PC-9 (cell line): ENCODE results near the gene ATP10B. TPM values are rescaled to one million over a fixed set of nuclear protein-coding genes. Genes with fewer than 3 reads are reported as not detected.
A peak's percentile ranks its signal among the peaks of the same experiment; 100 is the strongest.

Source experiments
- BruUV-seq: library from RNA; stranded (reverse); fragments of 400-500 nt; replicated peaks from 2 replicates; lab custom pipeline; 2021; lab: Mats Ljungman, UMichigan
- CTCF ChIA-PET: fragments of 300-600 bp; sonication (Branson Sonifier 250); formaldehyde crosslinking; loops from one replicate; lab custom pipeline; 2022; ENCODE audit warnings: antibody characterized with exemption; lab: Charles Lee
- POLR2A ChIA-PET: fragments of 300-600 bp; sonication (Branson Sonifier 250); formaldehyde crosslinking; loops from one replicate; lab custom pipeline; 2022; ENCODE audit warnings: antibody characterized with exemption; ENCODE audit not compliant: unreplicated experiment; lab: Charles Lee
- DNase-seq, 2 experiments: peaks; one replicate each; pipeline versions ENCODE4 v3.0.0 to v3.0.0-alpha.2; 2015 to 2022; ENCODE audit warnings: mixed read lengths in 1 of 2
- H2AFZ ChIP-seq: fragments of 200-600 bp; sonication (generic); 2 replicates; pipeline ENCODE4 v1.8.1; 2017; ENCODE audit warnings: antibody characterized with exemption
- H3F3A ChIP-seq: fragments of 200-600 bp; sonication (generic); 2 replicates; pipeline ENCODE4 v1.8.1; 2017; ENCODE audit warnings: antibody characterized with exemption, mild to moderate bottlenecking, low read depth; ENCODE audit not compliant: insufficient read depth
- H3K27ac ChIP-seq: fragments of 200-600 bp; sonication (generic); 2 replicates; pipeline ENCODE4 v1.6.1; 2016; ENCODE audit warnings: mixed run types
- H3K27me3 ChIP-seq: fragments of 200-600 bp; sonication (generic); 2 replicates; pipeline ENCODE4 v1.6.1; 2016; ENCODE audit warnings: low read depth, mixed run types; ENCODE audit not compliant: insufficient read depth
- H3K36me3 ChIP-seq: fragments of 200-600 bp; sonication (generic); 2 replicates; pipeline ENCODE4 v1.6.1; 2016; ENCODE audit warnings: low read depth, mixed run types
- H3K4me1 ChIP-seq: fragments of 200-600 bp; sonication (generic); replicated peaks from 2 replicates; pipeline ENCODE4 v1.6.1; 2016; ENCODE audit warnings: mixed run types; ENCODE audit not compliant: insufficient read depth
- H3K4me2 ChIP-seq: fragments of 200-600 bp; sonication (generic); 2 replicates; pipeline ENCODE4 v1.6.1; 2017; ENCODE audit warnings: mixed run types
- H3K4me3 ChIP-seq: fragments of 200-600 bp; sonication (generic); 2 replicates; pipeline ENCODE4 v1.6.1; 2016; ENCODE audit warnings: mixed run types
- H3K79me2 ChIP-seq: fragments of 200-600 bp; sonication (generic); 2 replicates; pipeline ENCODE4 v1.6.1; 2017; ENCODE audit warnings: low read depth, mixed run types
- H3K9me2 ChIP-seq: fragments of 200-600 bp; sonication (generic); 2 replicates; pipeline ENCODE4 v1.8.1; 2017; ENCODE audit warnings: mild to moderate bottlenecking; ENCODE audit not compliant: insufficient read depth
- H3K9me3 ChIP-seq: fragments of 200-600 bp; sonication (generic); 2 replicates; pipeline ENCODE4 v1.8.1; 2016; ENCODE audit warnings: low read depth; ENCODE audit not compliant: insufficient read depth
- H4K20me1 ChIP-seq: fragments of 200-600 bp; sonication (generic); 2 replicates; pipeline ENCODE4 v1.8.1; 2017; ENCODE audit not compliant: insufficient read depth
- EZH2 ChIP-seq: fragments of 200-600 bp; sonication (generic); IDR thresholded peaks from 2 replicates; pipeline ENCODE4 v1.8.0; 2017; ENCODE audit warnings: antibody characterized with exemption, low read depth
- intact Hi-C: fragments of 100-400 bp; cut with micrococcal nuclease; formaldehyde crosslinking; loops from one replicate; pipeline ENCODE4 v1.10.0; 2022; ENCODE audit not compliant: unreplicated experiment
- total RNA-seq: library from RNA; stranded (reverse); gene quantifications from 2 replicates; pipeline ENCODE4 v1.2.3, GENCODE V29; 2021
- TF ChIP-seq, protein P1 (sequence below): fragments of 200-600 bp; sonication (generic); conservative IDR thresholded peaks from 2 replicates; pipeline ENCODE4 v1.6.1; 2017; ENCODE audit warnings: mixed run types, antibody characterized with exemption, mild to moderate bottlenecking, moderate library complexity

The ATP10B gene
- total RNA-seq, 1 experiment from 2014 or later = not detected

DNA sequence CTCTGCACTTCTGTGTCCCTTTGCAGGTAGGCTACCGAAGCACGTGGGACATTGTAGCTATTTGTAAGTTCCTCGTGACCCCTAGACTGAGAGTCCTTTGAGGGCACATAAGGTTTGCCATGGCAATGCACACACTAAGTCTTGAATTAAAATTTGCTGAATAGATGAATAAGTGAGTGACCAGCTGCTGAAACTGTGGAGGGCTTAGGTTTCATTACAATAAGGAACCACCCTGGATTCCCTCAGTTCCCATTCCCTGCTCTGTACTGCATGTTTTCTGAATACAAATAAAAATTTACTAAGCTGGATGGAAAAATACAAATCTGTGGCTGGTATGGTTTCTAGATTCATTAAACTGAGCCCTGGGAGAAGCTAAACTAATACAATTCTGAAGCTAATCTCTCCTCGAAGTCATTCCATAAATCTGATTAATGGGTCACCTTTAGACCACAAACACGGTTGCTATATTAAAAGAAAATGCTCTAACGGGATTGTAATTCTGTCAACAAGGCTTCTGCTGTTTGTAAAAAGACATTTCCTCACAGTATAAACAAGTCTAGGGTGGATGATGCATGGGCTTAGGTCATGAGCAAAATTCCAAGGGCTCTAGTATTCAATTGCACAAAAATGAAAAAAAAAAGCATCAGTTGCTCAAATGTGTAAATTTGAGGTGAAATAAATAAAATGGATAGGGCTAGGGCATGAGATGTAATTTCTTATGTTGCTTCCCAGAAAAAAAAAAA, 172.3 kb downstream of the ATP10B start:
- no TSS peak for BruUV-seq
- H3F3A ChIP-seq = no peaks in the 10 kb centered on the region
- H3K27me3 ChIP-seq = no peaks in the 10 kb centered on the region
- no peaks in the 10 kb centered on the region for H3K79me2 ChIP-seq
- intact Hi-C loops = no loop called here
- no peaks in the 10 kb centered on the region for H4K20me1 ChIP-seq
- DNase-seq = no peak
- no peaks in the 10 kb centered on the region for H3K36me3 ChIP-seq
- CTCF ChIA-PET = no interaction called here
- no peak overlapping the region for H3K4me2 ChIP-seq
- H3K4me3 ChIP-seq = no peak overlapping the region
- TF ChIP-seq, protein P1, sequence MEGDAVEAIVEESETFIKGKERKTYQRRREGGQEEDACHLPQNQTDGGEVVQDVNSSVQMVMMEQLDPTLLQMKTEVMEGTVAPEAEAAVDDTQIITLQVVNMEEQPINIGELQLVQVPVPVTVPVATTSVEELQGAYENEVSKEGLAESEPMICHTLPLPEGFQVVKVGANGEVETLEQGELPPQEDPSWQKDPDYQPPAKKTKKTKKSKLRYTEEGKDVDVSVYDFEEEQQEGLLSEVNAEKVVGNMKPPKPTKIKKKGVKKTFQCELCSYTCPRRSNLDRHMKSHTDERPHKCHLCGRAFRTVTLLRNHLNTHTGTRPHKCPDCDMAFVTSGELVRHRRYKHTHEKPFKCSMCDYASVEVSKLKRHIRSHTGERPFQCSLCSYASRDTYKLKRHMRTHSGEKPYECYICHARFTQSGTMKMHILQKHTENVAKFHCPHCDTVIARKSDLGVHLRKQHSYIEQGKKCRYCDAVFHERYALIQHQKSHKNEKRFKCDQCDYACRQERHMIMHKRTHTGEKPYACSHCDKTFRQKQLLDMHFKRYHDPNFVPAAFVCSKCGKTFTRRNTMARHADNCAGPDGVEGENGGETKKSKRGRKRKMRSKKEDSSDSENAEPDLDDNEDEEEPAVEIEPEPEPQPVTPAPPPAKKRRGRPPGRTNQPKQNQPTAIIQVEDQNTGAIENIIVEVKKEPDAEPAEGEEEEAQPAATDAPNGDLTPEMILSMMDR = no peak
- TF ChIP-seq EZH2 = no peak
- no peak overlapping the region for H2AFZ ChIP-seq
- no peaks in the 10 kb centered on the region for H3K9me2 ChIP-seq
- no peaks in the 10 kb centered on the region for H3K4me1 ChIP-seq
- POLR2A ChIA-PET = no interaction called here
- H3K27ac ChIP-seq = no peak overlapping the region
- H3K9me3 ChIP-seq = no peaks in the 10 kb centered on the region

DNA sequence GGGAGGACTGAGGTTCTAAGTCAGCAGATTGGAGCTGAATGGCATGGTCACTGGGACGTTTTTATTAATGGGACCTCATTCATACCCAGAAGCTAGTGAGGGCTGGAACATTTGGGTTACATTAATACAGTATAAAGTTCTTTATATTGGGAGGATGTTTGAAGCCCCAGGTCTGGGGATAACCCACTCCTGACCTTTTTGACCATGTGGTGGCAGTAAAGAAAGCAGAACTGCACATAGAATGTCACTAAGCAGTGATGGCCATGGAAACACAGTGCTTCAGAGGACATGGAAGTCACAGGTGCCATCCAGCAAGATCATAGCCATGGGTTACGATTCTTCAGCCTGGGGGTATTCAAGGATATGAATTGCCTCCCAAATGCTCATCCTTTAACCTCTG, 176.0 kb downstream of the ATP10B start:
- Histone ChIP-seq H3K4me1 (no peaks in the 10 kb centered on the region), H3K9me2 (no peaks in the 10 kb centered on the region), H3K27me3 (no peaks in the 10 kb centered on the region), H3K36me3 (no peaks in the 10 kb centered on the region), H3K4me2 (no peak overlapping the region), H3K79me2 (no peaks in the 10 kb centered on the region), H3K9me3 (no peaks in the 10 kb centered on the region), H2AFZ (no peak overlapping the region), H3K4me3 (no peak overlapping the region), H3K27ac (no peak overlapping the region), H3F3A (no peaks in the 10 kb centered on the region), H4K20me1 (no peaks in the 10 kb centered on the region)
- intact Hi-C loops = no loop called here
- BruUV-seq = no TSS peak
- TF ChIP-seq EZH2 = no peak
- TF ChIP-seq, protein P1 = no peak
- CTCF ChIA-PET = no interaction called here
- POLR2A ChIA-PET = no interaction called here
- no peak for DNase-seq

DNA sequence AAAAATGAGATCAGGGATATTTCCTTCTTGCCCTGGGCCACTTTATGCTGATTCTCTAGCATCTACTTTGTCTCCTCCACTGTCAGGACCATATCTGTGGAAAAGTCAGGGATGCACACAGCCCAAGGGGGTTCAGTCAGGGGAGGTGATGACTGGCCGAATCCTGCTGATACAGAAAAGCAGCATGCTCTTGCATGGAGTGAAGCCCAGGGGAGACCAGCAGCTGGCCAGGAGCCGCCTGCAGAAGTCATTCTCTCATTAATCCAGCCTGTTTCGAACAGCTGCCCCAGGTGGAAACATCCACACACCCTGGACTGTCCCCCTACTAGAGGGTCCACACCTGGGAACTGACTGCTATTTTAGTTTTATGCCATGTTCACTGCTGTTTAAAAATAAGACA, 177.1 kb downstream of the ATP10B start:
- 0 out of 2 replicates have a peak, but pooled peaks cover 4% of the 10 kb centered on the region for H3K27me3 ChIP-seq
- H3K9me3 ChIP-seq = no peaks in the 10 kb centered on the region
- H3K9me2 ChIP-seq = no peaks in the 10 kb centered on the region
- H3K4me1 ChIP-seq = no peaks in the 10 kb centered on the region
- no peaks in the 10 kb centered on the region for H4K20me1 ChIP-seq
- TF ChIP-seq, protein P1 = no peak
- H3K4me2 ChIP-seq = no peak overlapping the region
- BruUV-seq = no TSS peak
- H2AFZ ChIP-seq = peak overlapping the region; percentile 11; the same call in 1 of the 2 replicates
- DNase-seq = no peak
- H3K36me3 ChIP-seq = no peaks in the 10 kb centered on the region
- H3F3A ChIP-seq = no peaks in the 10 kb centered on the region
- intact Hi-C loops = no loop called here
- no peak overlapping the region for H3K27ac ChIP-seq
- ChIA-PET POLR2A (no interaction called here), CTCF (interaction anchor here (0.6 kb wide), 1 partner anchor 492 kb away, joined by 3 read pairs; no protein-coding TSS in a partner anchor)
- no peaks in the 10 kb centered on the region for H3K79me2 ChIP-seq
- H3K4me3 ChIP-seq = no peak overlapping the region
